Vagina (tissue), 2 donors: ENCODE measurements around the gene OSBPL6.

Source experiments
- CTCF ChIP-seq, 3 experiments: fragments of 450-650 bp in 2 of 3; fragments of 200-600 bp in 1 of 3; sonication (generic) in 1 of 3; IDR thresholded peaks; one replicate each; pipeline ENCODE4 v1.5.1; 2017 to 2019; ENCODE audit warnings: antibody characterized with exemption in 3 of 3, mild to moderate bottlenecking in 2 of 3, moderate library complexity in 2 of 3
- POLR2A ChIP-seq, 2 donors: fragments of 450-650 bp; IDR thresholded peaks; one replicate each; pipeline ENCODE4 v1.6.1; 2017; ENCODE audit warnings: antibody characterized with exemption in 2 of 2, mild to moderate bottlenecking in 2 of 2, moderate library complexity in 2 of 2

GRCh38 chr2:178412047-178412446 lies 217.7 kb downstream of the OSBPL6 start:
- TF ChIP-seq POLR2A (IDR thresholded peaks at IDR 0.05) (no peak), CTCF (IDR thresholded peaks at IDR 0.05) (no peak)
